H1 (cell line): ENCODE results near the gene TAX1BP3. TPM values are rescaled to one million over a fixed set of nuclear protein-coding genes. Genes with fewer than 3 reads are reported as not detected.

Source experiments
- CTCF ChIA-PET: fragments of 300-600 bp; sonication (Branson Sonifier 250); formaldehyde crosslinking; loops from one replicate; lab custom pipeline; 2021; ENCODE audit not compliant: partially characterized antibody; lab: Charles Lee
- POLR2A ChIA-PET: fragments of 300-600 bp; sonication (Branson Sonifier 250); formaldehyde crosslinking; loops from one replicate; lab custom pipeline; 2021; ENCODE audit warnings: inconsistent platforms; ENCODE audit not compliant: partially characterized antibody; lab: Charles Lee
- DNase-seq, 2 experiments: peaks; one replicate each; pipeline versions ENCODE4 v3.0.0 to v3.0.0-alpha.2; 2010 to 2022; ENCODE audit warnings: low spot score in 2 of 2, low read depth in 1 of 2, mixed read lengths in 1 of 2
- FAIRE-seq: peaks from 2 replicates; lab custom pipeline; 2011; peaks lifted over from hg19 to GRCh38; lab: Jason Lieb, UNC
- H2AFZ ChIP-seq: 2 replicates; pipeline ENCODE4 v1.8.1; 2012; ENCODE audit warnings: low read length, inconsistent platforms
- H2AK5ac ChIP-seq: 2 replicates; pipeline ENCODE4 v1.6.1; 2013; ENCODE audit warnings: low read depth, low read length
- H2BK120ac ChIP-seq: replicated peaks from 2 replicates; pipeline ENCODE3; 2013; ENCODE audit warnings: low read depth, low read length, inconsistent platforms
- H2BK12ac ChIP-seq: 2 replicates; pipeline ENCODE4 v1.6.1; 2013; ENCODE audit warnings: low read depth, low read length
- H2BK15ac ChIP-seq: 2 replicates; pipeline ENCODE4 v1.6.1; 2013; ENCODE audit warnings: low read length
- H2BK20ac ChIP-seq: 2 replicates; pipeline ENCODE4 v1.6.1; 2013; ENCODE audit warnings: low read length
- H2BK5ac ChIP-seq: 2 replicates; pipeline ENCODE4 v1.6.1; 2013; ENCODE audit warnings: low read depth, low read length
- H3K14ac ChIP-seq: 2 replicates; pipeline ENCODE4 v1.6.1; 2013; ENCODE audit warnings: inconsistent platforms; ENCODE audit not compliant: insufficient read length
- H3K18ac ChIP-seq: 2 replicates; pipeline ENCODE4 v1.6.1; 2013; ENCODE audit warnings: low read length; ENCODE audit errors: extremely low read depth
- H3K23ac ChIP-seq: 2 replicates; pipeline ENCODE4 v1.6.1; 2013; ENCODE audit warnings: inconsistent platforms; ENCODE audit not compliant: insufficient read length
- H3K23me2 ChIP-seq: 2 replicates; pipeline ENCODE4 v1.6.1; 2013; ENCODE audit warnings: low read depth, low read length
- H3K27ac ChIP-seq: 2 replicates; pipeline ENCODE4 v1.6.1; 2011; ENCODE audit warnings: low read depth, low read length, inconsistent platforms
- H3K27me3 ChIP-seq, 4 experiments: replicated peaks in 1 of 4; 1 replicate in 1 of 4; 2 replicates in 3 of 4; pipeline versions ENCODE4 v1.6.1 to v1.8.1; 2011 to 2013; ENCODE audit warnings: low read length in 3 of 4, mild to moderate bottlenecking in 3 of 4, inconsistent platforms in 2 of 4, mixed read lengths in 2 of 4, moderate library complexity in 1 of 4; ENCODE audit not compliant: control insufficient read depth in 3 of 4, insufficient read depth in 3 of 4; ENCODE audit errors: extremely low read depth in 1 of 4
- H3K36me3 ChIP-seq, 4 experiments: 2 replicates each; pipeline versions ENCODE4 v1.6.1 to v1.8.1; 2011 to 2013; ENCODE audit warnings: mild to moderate bottlenecking in 4 of 4, low read length in 3 of 4, moderate library complexity in 2 of 4, control low read depth in 1 of 4, inconsistent platforms in 1 of 4; ENCODE audit not compliant: insufficient read depth in 4 of 4, control insufficient read depth in 2 of 4
- H3K4ac ChIP-seq: replicated peaks from 2 replicates; pipeline ENCODE3; 2013; ENCODE audit warnings: low read length, low read depth, mixed read lengths, inconsistent platforms; ENCODE audit not compliant: insufficient read length
- H3K4me1 ChIP-seq, 4 experiments: replicated peaks in 1 of 4; 1 replicate in 1 of 4; 2 replicates in 3 of 4; pipeline versions ENCODE4 v1.6.1 to v1.8.1; 2011 to 2013; ENCODE audit warnings: low read length in 3 of 4, inconsistent platforms in 2 of 4, mixed read lengths in 1 of 4; ENCODE audit not compliant: insufficient read depth in 4 of 4, control insufficient read depth in 3 of 4
- H3K4me2 ChIP-seq, 2 experiments: 2 replicates each; pipeline versions ENCODE4 v1.6.1 to v1.8.1; 2011 to 2013; ENCODE audit warnings: low read depth in 2 of 2, low read length in 2 of 2, control low read depth in 1 of 2, inconsistent platforms in 1 of 2, mild to moderate bottlenecking in 1 of 2; ENCODE audit not compliant: insufficient read depth in 1 of 2
- H3K4me3 ChIP-seq, 4 experiments: fragments of 200-600, 300-600 bp in 1 of 4; sonication (generic), shearing (Covaris generic), sonication (Bioruptor Twin) in 1 of 4; 2 replicates each; pipeline versions ENCODE4 v1.5.1 to v1.8.1; 2011 to 2016; ENCODE audit warnings: low read length in 4 of 4, low read depth in 3 of 4, control low read depth in 2 of 4, inconsistent platforms in 2 of 4, mild to moderate bottlenecking in 2 of 4, mixed read lengths in 1 of 4, moderate library complexity in 1 of 4; ENCODE audit not compliant: insufficient read depth in 2 of 4; ENCODE audit errors: extremely low read depth in 1 of 4
- H3K56ac ChIP-seq: replicated peaks from 2 replicates; pipeline ENCODE3; 2013; ENCODE audit warnings: low read depth, mild to moderate bottlenecking, mixed read lengths, low read length, inconsistent platforms; ENCODE audit not compliant: insufficient read length
- H3K79me1 ChIP-seq: 2 replicates; pipeline ENCODE4 v1.6.1; 2013; ENCODE audit warnings: low read depth, low read length, control low read depth
- H3K79me2 ChIP-seq, 2 experiments: 2 replicates each; pipeline versions ENCODE4 v1.6.1 to v1.8.1; 2012 to 2013; ENCODE audit warnings: low read length in 2 of 2, mild to moderate bottlenecking in 2 of 2, inconsistent platforms in 1 of 2; ENCODE audit not compliant: insufficient read depth in 2 of 2, control insufficient read depth in 1 of 2
- H3K9ac ChIP-seq, 4 experiments: replicated peaks in 1 of 4; 1 replicate in 1 of 4; 2 replicates in 3 of 4; pipeline versions ENCODE4 v1.6.1 to v1.8.1; 2011 to 2013; ENCODE audit warnings: low read depth in 3 of 4, low read length in 3 of 4, control low read depth in 2 of 4, mild to moderate bottlenecking in 2 of 4, moderate library complexity in 2 of 4, inconsistent platforms in 1 of 4; ENCODE audit errors: extremely low read depth in 1 of 4
- H3K9me3 ChIP-seq, 2 experiments: 2 replicates each; pipeline versions ENCODE4 v1.6.1 to v1.8.1; 2012 to 2013; ENCODE audit warnings: mild to moderate bottlenecking in 2 of 2, moderate library complexity in 2 of 2, control low read depth in 1 of 2, inconsistent platforms in 1 of 2, low read depth in 1 of 2, low read length in 1 of 2, mixed read lengths in 1 of 2; ENCODE audit not compliant: insufficient read depth in 2 of 2
- H4K20me1 ChIP-seq, 2 experiments: replicated peaks in 1 of 2; 2 replicates each; pipeline versions ENCODE3 to v1.8.1; 2011 to 2013; ENCODE audit warnings: inconsistent platforms in 2 of 2, low read length in 2 of 2, mild to moderate bottlenecking in 1 of 2; ENCODE audit not compliant: insufficient read depth in 2 of 2, control insufficient read depth in 1 of 2
- H4K5ac ChIP-seq: 2 replicates; pipeline ENCODE4 v1.6.1; 2013; ENCODE audit warnings: low read length, low read depth, mixed read lengths, inconsistent platforms; ENCODE audit not compliant: insufficient read length
- H4K8ac ChIP-seq: 2 replicates; pipeline ENCODE4 v1.8.0; 2013; ENCODE audit warnings: mild to moderate bottlenecking, moderate library complexity, low read length, inconsistent platforms; ENCODE audit not compliant: insufficient read depth; ENCODE audit errors: extremely low read depth
- H4K91ac ChIP-seq: replicated peaks from 2 replicates; pipeline ENCODE3; 2013; ENCODE audit warnings: low read length, mixed read lengths, inconsistent platforms; ENCODE audit not compliant: insufficient read length
- CHD1 ChIP-seq: IDR thresholded peaks from 2 replicates; pipeline ENCODE4 v1.6.1; 2012; ENCODE audit warnings: low read depth, low read length, improper control_type of control experiment
- EP300 ChIP-seq, 2 experiments: IDR thresholded peaks; 1 replicate in 1 of 2; 2 replicates in 1 of 2; pipeline ENCODE4 v1.6.1; 2011 to 2012; ENCODE audit warnings: low read depth in 2 of 2, low read length in 2 of 2, mild to moderate bottlenecking in 2 of 2, borderline replicate concordance in 1 of 2, inconsistent platforms in 1 of 2, moderate library complexity in 1 of 2
- HDAC6 ChIP-seq: IDR thresholded peaks from one replicate; pipeline ENCODE4 v1.7.1; 2012; ENCODE audit warnings: low read depth, mild to moderate bottlenecking, inconsistent platforms, low read length, moderate library complexity
- KDM4A ChIP-seq: IDR thresholded peaks from one replicate; pipeline ENCODE4 v1.7.1; 2012; ENCODE audit warnings: low read depth, mild to moderate bottlenecking, moderate library complexity, low read length, inconsistent platforms; ENCODE audit not compliant: severe bottlenecking
- NANOG ChIP-seq: IDR thresholded peaks from 2 replicates; pipeline ENCODE4 v1.6.1; 2011; ENCODE audit warnings: low read length, low read depth, mild to moderate bottlenecking, inconsistent platforms; ENCODE audit not compliant: insufficient read depth, poor library complexity, severe bottlenecking
- PHF8 ChIP-seq: fragments of 200-600 bp; sonication (generic); conservative IDR thresholded peaks from 2 replicates; pipeline ENCODE4 v1.7.1; 2012; ENCODE audit warnings: low read depth, mild to moderate bottlenecking, inconsistent platforms, low read length, moderate library complexity
- POLR2A ChIP-seq, 2 experiments: IDR thresholded peaks; 1 replicate in 1 of 2; 2 replicates in 1 of 2; pipeline ENCODE4 v1.6.1; 2011; ENCODE audit warnings: low read depth in 2 of 2, low read length in 2 of 2, mild to moderate bottlenecking in 2 of 2; ENCODE audit errors: control extremely low read depth in 1 of 2
- POLR2AphosphoS5 ChIP-seq: IDR thresholded peaks from 2 replicates; pipeline ENCODE4 v1.6.1; 2011; ENCODE audit warnings: low read depth, low read length
- RBBP5 ChIP-seq: IDR thresholded peaks from 2 replicates; pipeline ENCODE4 v1.7.1; 2012; ENCODE audit warnings: low read depth, mild to moderate bottlenecking, inconsistent platforms, low read length, moderate library complexity, borderline replicate concordance
- RNF2 ChIP-seq: fragments of 200-900, 300-1000 bp; sonication (generic); IDR thresholded peaks from 2 replicates; pipeline ENCODE4 v1.7.1; 2016; ENCODE audit warnings: borderline replicate concordance, low read depth, mild to moderate bottlenecking, antibody characterized with exemption, low read length; ENCODE audit not compliant: poor library complexity, severe bottlenecking; ENCODE audit errors: missing control alignments
- SIRT6 ChIP-seq: IDR thresholded peaks from one replicate; pipeline ENCODE4 v1.7.1; 2012; ENCODE audit warnings: low read length, inconsistent platforms
- SP2 ChIP-seq: IDR thresholded peaks from 2 replicates; pipeline ENCODE4 v1.6.1; 2012; ENCODE audit warnings: mild to moderate bottlenecking, low read length, inconsistent platforms
- TAF1 ChIP-seq: IDR thresholded peaks from 2 replicates; pipeline ENCODE4 v1.6.1; 2011; ENCODE audit warnings: mild to moderate bottlenecking, low read depth, low read length
- TBP ChIP-seq: IDR thresholded peaks from 2 replicates; pipeline ENCODE4 v1.6.1; 2011; ENCODE audit warnings: low read depth, low read length, improper control_type of control experiment
- WGBS, 2 experiments: shearing (Covaris generic) in 1 of 2; methylation state at CpG; one replicate each; pipeline versions ENCODE4 v1.1.6 to v1.1.7; 2013 to 2015; ENCODE audit warnings: low lambda C conversion rate in 2 of 2, mixed read lengths in 2 of 2, inconsistent platforms in 1 of 2, low coverage in 1 of 2, missing lambda C conversion rate in 1 of 2; ENCODE audit not compliant: insufficient replicate concordance in 2 of 2, insufficient coverage in 1 of 2, insufficient read length in 1 of 2; ENCODE audit errors: extremely low coverage in 1 of 2, missing lambda C conversion rate in 1 of 2; 5-methylcytosine and 5-hydroxymethylcytosine counted together
- polyA plus RNA-seq, 7 experiments: library from polyadenylated mRNA; depleted of rRNA in 3 of 7; stranded (reverse) in 5 of 7; unstranded in 2 of 7; fragments of >200 nt in 5 of 7; fragments of 200-250 nt in 2 of 7; gene quantifications; 1 replicate in 5 of 7; 2 replicates in 1 of 7; 4 replicates in 1 of 7; pipeline versions ENCODE4 v1.2.1 to v1.2.3, GENCODE V29; 2011 to 2013; ENCODE audit warnings: missing spikeins in 2 of 7, mixed read lengths in 2 of 7
- total RNA-seq: library from RNA; stranded (reverse); fragmentation: NEBNext Ultra II Directional; extraction: Animal tissue kit (Norgen Biotek cat#: 25700); gene quantifications from 2 replicates; pipeline ENCODE4 v1.2.1, GENCODE V29; 2021

Gene TAX1BP3
- total and polyA plus RNA-seq, 2 of the 8 experiments (the other 6 are each of a cell fraction or from before 2014, with no cell fraction given), result 65.3 to 81.8 TPM

GRCh38 chr17:3693829-3694231 is 25.5 kb upstream of the TAX1BP3 start:
- Histone ChIP-seq H3K4me2 (no peak overlapping the region), H4K5ac (no peak overlapping the region), H3K4ac (no peak overlapping the region), H3K4me3 (no peak overlapping the region), H3K27me3 (peaks cover 0 to 22% (median 13%) of the 10 kb centered on the region in 4 experiments; a peak in 6 of 7 replicates), H3K56ac (no peak overlapping the region), H2BK15ac (no peak overlapping the region), H3K23me2 (peaks cover 9% of the 10 kb centered on the region; the same call in 1 of the 2 replicates), H3K79me1 (no peaks in the 10 kb centered on the region), H2BK20ac (no peak overlapping the region), H2AFZ (no peak overlapping the region), H3K18ac (no peak overlapping the region), H3K14ac (no peak overlapping the region), H3K23ac (no peak overlapping the region), H4K91ac (no peak overlapping the region), H4K20me1 (peaks cover 0 to 8% of the 10 kb centered on the region in 2 experiments), H3K9me3 (no peaks in the 10 kb centered on the region), H3K79me2 (no peaks in the 10 kb centered on the region), H3K27ac (no peak overlapping the region), H2BK12ac (no peak overlapping the region), H2BK5ac (no peak overlapping the region), H2AK5ac (no peak overlapping the region), H3K4me1 (peaks cover 0 to 14% (median 8%) of the 10 kb centered on the region in 4 experiments; a peak in 5 of 7 replicates), H3K36me3 (no peaks in the 10 kb centered on the region), H2BK120ac (no peak overlapping the region), H4K8ac (no peak overlapping the region), H3K9ac (no peak overlapping the region)
- WGBS, 2 experiments, result 84% methylated on average over 8 of the region's 9 CpGs; no CpG with 5 or more reads in 1 of the 2 experiments
- ChIA-PET POLR2A (interaction anchor here (2.9 to 3.1 kb wide), 2 partner anchors 27 to 30 kb away, joined by 10 to 13 read pairs; partner anchors contain the start of gene HASPIN), CTCF (interaction anchor here (0.9 to 3.0 kb wide), 4 partner anchors 11 to 55 kb away, joined by 3 to 20 read pairs (median 4); no protein-coding TSS in a partner anchor)
- DNase-seq (no peak), FAIRE-seq (no peak)
- TF ChIP-seq PHF8, result no peak
- TF ChIP-seq NANOG, result no peak
- no peak for TF ChIP-seq HDAC6
- no peak for TF ChIP-seq SP2
- no peak for TF ChIP-seq POLR2A (IDR thresholded peaks at IDR 0.05; ENCODE audit: control extremely low read depth in 1 of 2, low read depth in 2 of 2, low read length in 2 of 2)
- no peak for TF ChIP-seq KDM4A
- no peak for TF ChIP-seq CHD1
- no peak for TF ChIP-seq TBP
- no peak for TF ChIP-seq POLR2AphosphoS5
- no peak for TF ChIP-seq TAF1
- no peak for TF ChIP-seq RBBP5
- TF ChIP-seq EP300 (IDR thresholded peaks at IDR 0.05; ENCODE audit: borderline replicate concordance in 1 of 2, low read depth in 2 of 2, low read length in 2 of 2), result no peak
- no peak for TF ChIP-seq SIRT6
- no peak for TF ChIP-seq RNF2
